GM19328 (cell line): ENCODE measurements around the gene PLOD1.
"Not testable (repeated sequence)": the region's sequence is repeated elsewhere in the genome, so short reads cannot be mapped to it uniquely, and the experiment has no call there.

Experiments used
- ATAC-seq: cut with Tn5 transposase; IDR thresholded peaks from one replicate; pipeline ENCODE4 v1.9.1; 2021; ENCODE audit warnings: mild to moderate bottlenecking, moderate library complexity; ENCODE audit not compliant: unreplicated experiment

The PLOD1 gene

GRCh38 chr1:11912482-11913216 is 21.9 kb upstream of the PLOD1 start:
- ATAC-seq: not testable (repeated sequence)

DNA sequence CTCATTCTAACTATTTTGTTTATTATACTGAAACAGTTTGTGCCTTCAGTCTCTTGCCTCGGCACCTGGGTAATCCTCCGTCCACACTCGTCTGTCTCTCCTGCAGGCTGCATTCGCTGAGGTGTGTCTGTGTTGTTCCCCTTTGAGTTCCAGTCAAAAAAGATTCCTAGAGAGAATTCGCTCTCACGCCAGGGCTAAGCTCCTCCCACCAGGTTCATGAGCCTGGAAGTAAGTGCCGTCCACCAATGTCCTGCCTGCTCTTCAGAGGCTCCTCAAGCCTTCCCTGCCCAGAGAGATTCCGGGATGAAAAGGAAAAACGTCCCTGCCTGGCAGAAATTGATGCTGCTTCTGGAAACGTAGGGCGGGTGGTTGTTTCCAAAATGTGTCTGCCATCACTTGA is 21.2 kb upstream of the PLOD1 start:
- ATAC-seq: no peak

DNA sequence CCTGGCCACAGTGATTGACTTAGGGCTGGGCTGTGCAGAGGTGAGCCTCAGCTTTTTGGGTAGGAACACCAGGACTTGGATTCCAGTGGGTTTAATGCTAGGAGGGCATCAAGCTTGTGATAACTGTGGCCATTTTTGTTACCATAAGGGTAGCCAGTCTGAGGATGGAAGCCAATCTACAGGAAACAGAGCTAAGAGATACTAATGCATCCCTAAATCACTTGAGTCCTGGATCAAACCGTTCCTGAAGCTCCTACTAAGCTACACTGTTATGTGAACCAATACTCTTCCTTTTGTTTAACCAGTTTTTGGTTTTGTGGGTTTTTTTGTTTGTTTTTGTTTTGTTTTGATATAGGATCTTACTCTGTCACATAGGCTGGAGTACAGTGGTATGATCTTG is 20.5 kb upstream of the PLOD1 start:
- no peak for ATAC-seq

DNA sequence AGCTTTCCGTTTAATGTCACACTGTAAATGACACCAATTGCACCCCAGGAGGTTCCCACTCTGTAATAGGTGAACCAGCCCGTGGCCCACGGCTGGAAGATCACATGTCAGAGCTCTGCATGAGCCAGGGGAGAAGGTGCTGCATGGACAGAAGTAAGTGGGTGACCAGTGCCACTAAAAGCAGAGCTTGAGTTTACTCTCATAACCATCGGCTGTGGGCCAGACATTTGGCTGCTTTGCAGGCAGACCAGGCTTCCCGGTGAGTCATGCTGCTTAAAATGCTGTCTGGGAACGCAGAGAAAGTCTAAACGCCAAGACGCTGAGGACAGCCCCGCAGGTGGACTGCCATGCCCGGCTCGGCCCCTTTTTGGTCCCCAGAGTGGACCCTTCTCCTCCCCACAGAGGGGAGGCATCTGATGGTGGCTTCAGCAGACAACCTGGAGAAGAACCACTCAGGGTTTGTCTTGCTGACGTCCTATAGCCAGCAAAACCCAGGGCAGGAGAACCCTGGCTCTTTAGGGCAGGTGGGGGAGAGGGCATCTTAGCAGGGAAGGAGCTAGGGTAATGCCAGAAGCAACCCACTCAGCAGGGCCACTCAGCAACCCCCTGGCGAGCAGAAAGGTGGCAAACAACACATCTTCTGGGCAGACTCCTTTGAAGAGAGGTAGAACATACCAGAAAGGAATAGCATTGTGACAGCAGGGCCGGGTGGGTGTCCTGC is 15.6 kb upstream of the PLOD1 start:
- no peak for ATAC-seq

- ATAC-seq: no peak
These were observed 14.9 kb upstream of the PLOD1 start for GRCh38 chr1:11919621-11920020.

DNA sequence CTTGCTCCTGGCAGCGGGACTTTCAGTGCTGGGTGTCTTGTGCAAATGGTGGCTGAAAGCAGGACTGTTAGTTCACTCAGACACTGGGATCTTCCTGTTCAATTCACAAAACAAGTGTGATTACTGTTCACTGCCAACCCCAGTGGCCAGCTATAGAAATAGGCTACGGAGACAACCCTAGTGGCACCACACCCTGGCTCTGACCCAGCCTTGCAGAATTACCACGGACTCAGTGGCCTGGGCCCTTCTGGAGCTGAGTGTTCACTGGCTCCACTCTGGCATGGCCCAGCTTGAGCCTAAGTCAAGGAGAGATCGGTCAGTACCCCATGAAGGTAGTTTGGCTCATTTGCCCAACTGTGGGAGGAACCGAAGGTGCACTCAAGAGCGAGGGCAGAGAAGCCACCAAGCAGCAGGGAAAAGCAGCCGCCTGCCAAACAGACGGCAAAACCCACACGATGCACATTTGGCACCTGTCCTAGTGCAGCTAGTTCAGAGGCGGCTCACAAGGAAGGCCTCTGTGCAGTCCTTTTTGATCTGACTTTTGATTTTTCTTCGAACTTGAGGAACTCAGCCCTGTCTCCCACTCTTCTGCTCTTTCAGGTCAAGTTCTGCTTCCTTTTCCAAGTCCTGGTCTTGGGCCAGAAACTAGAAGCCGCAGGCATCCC is 14.1 kb upstream of the PLOD1 start:
- no peak for ATAC-seq

DNA sequence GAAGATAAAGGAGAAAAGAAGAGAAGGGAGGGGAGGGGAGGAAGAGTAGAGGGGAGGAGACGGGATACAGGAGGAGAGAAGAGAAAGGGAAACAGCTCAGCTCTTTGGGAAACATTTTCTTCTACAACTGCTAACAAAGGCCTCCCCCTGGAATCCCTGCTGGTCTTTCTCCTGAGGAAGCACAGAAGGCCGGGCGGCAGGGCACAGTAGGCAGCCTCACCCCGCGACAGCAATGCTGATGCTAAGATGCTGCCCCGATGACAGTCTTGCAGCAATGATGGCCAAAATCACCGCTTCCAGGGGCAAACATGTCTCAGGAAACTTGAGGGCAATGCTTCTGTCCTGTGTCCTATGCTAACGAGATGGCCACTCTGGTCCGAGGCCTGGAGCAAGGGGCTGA is 13.5 kb upstream of the PLOD1 start:
- no peak for ATAC-seq

- no peak for ATAC-seq
These were observed 11.3 kb upstream of the PLOD1 start for GRCh38 chr1:11923069-11923826.

GRCh38 chr1:11923827-11924113 is 10.7 kb upstream of the PLOD1 start:
- no peak for ATAC-seq

GRCh38 chr1:11924334-11925195 is 10.0 kb upstream of the PLOD1 start:
- ATAC-seq: no peak

- not testable (repeated sequence) for ATAC-seq
These were observed 9.2 kb upstream of the PLOD1 start for GRCh38 chr1:11925196-11925937.

DNA sequence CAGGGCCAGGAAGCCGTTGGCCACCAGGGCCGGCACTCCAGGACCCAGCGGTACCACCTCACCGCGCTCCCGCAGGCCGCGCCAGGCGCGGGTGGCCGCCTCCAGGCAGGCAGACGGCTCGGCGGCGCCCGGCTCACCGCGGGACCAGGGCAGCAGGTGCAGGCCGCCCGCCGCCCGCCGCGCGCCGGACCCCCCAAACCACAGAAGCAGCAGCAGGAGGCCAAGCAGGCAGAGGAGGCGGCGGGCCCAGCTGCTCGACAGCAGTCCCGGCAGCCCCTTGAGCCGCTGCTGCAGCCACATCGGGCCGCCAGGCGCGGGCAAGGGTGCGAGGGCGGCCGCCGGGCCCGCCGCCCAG is 8.6 kb upstream of the PLOD1 start:
- no peak for ATAC-seq

GRCh38 chr1:11927866-11928592 is 6.5 kb upstream of the PLOD1 start:
- no peak for ATAC-seq

GRCh38 chr1:11929849-11930248 is 4.7 kb upstream of the PLOD1 start:
- no peak for ATAC-seq

- no peak for ATAC-seq
These were observed 3.7 kb upstream of the PLOD1 start for GRCh38 chr1:11930571-11931445.

GRCh38 chr1:11931845-11932244 is 2.7 kb upstream of the PLOD1 start:
- ATAC-seq: no peak

DNA sequence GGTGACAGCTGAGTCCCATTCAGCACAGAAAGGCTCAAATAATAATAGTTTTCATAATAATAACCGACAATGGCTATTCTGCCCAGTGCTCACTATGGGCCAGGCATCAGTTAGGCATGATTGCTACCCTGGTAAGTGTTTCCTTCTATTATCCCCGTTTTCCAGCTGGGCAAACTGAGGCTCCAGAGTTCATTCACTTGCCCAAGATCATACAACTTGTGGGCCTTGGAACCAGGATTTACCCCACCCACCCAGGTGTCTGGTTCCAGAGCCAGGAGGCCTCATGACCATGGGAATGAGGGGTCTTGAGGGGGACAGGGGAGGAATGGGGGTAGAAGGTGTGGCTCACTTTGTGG is 518 bp downstream of the PLOD1 start:
- no peak for ATAC-seq

GRCh38 chr1:11935733-11936132 is 1.2 kb downstream of the PLOD1 start:
- ATAC-seq: not testable (repeated sequence)
